Endometrium (tissue), 2 donors: ENCODE data around the gene MED12L.
A peak's percentile ranks its signal among the peaks of the same experiment; 100 is the strongest.
"Not testable (repeated sequence)": the region's sequence is repeated elsewhere in the genome, so short reads cannot be mapped to it uniquely, and the experiment has no call there.

Experiments
- FAIRE-seq: peaks from 2 replicates; lab custom pipeline; 2012; peaks lifted over from hg19 to GRCh38; lab: Jason Lieb, UNC
- donor health status: control.
- donor health status: control.

MED12L gene

GRCh38 chr3:151085227-151085888 lies at the start of gene MED12L:
Gene MED12L, plus strand, starts transcription at chr3:151085664. Its CDS starts 1,263 bp downstream, at chr3:151086927.
- no peak for FAIRE-seq

- FAIRE-seq: peak; percentile 66
Measured at GRCh38 chr3:151037746-151038477, 47.6 kb upstream of the MED12L start.

- no peak for FAIRE-seq
Measured at GRCh38 chr3:151044706-151045105, 40.8 kb upstream of the MED12L start.

- no peak for FAIRE-seq
Measured at GRCh38 chr3:151047636-151048035, 37.8 kb upstream of the MED12L start.

- no peak for FAIRE-seq
Measured at GRCh38 chr3:151051533-151051932, 33.9 kb upstream of the MED12L start.

GRCh38 chr3:151052346-151052745 lies 33.1 kb upstream of the MED12L start:
- FAIRE-seq: no peak

GRCh38 chr3:151052756-151053155 lies 32.7 kb upstream of the MED12L start:
- no peak for FAIRE-seq

GRCh38 chr3:151058740-151059139 lies 26.7 kb upstream of the MED12L start:
- no peak for FAIRE-seq

GRCh38 chr3:151062611-151063010 lies 22.9 kb upstream of the MED12L start:
- FAIRE-seq: no peak

GRCh38 chr3:151067158-151067557 lies 18.3 kb upstream of the MED12L start:
- no peak for FAIRE-seq

- FAIRE-seq: not testable (repeated sequence)
Measured at GRCh38 chr3:151072842-151073241, 12.6 kb upstream of the MED12L start.

GRCh38 chr3:151074256-151074655 lies 11.2 kb upstream of the MED12L start:
- FAIRE-seq: no peak

GRCh38 chr3:151075869-151076562 lies 9.4 kb upstream of the MED12L start:
- no peak for FAIRE-seq

GRCh38 chr3:151076626-151077025 lies 8.8 kb upstream of the MED12L start:
- FAIRE-seq: no peak

GRCh38 chr3:151081082-151081481 lies 4.4 kb upstream of the MED12L start:
- not testable (repeated sequence) for FAIRE-seq

GRCh38 chr3:151082880-151083838 lies 2.3 kb upstream of the MED12L start:
- no peak for FAIRE-seq

GRCh38 chr3:151084893-151085226 lies 604 bp upstream of the MED12L start:
- FAIRE-seq: no peak

- no peak for FAIRE-seq
Measured at GRCh38 chr3:151085889-151086483, 522 bp downstream of the MED12L start.

GRCh38 chr3:151086484-151087456 lies 1.3 kb downstream of the MED12L start:
- peak; percentile 57 for FAIRE-seq

- no peak for FAIRE-seq
Measured at GRCh38 chr3:151087648-151088047, 2.2 kb downstream of the MED12L start.
